Measurements from ENCODE around the gene ADAMTS2.

ADAMTS2 gene

DNA sequence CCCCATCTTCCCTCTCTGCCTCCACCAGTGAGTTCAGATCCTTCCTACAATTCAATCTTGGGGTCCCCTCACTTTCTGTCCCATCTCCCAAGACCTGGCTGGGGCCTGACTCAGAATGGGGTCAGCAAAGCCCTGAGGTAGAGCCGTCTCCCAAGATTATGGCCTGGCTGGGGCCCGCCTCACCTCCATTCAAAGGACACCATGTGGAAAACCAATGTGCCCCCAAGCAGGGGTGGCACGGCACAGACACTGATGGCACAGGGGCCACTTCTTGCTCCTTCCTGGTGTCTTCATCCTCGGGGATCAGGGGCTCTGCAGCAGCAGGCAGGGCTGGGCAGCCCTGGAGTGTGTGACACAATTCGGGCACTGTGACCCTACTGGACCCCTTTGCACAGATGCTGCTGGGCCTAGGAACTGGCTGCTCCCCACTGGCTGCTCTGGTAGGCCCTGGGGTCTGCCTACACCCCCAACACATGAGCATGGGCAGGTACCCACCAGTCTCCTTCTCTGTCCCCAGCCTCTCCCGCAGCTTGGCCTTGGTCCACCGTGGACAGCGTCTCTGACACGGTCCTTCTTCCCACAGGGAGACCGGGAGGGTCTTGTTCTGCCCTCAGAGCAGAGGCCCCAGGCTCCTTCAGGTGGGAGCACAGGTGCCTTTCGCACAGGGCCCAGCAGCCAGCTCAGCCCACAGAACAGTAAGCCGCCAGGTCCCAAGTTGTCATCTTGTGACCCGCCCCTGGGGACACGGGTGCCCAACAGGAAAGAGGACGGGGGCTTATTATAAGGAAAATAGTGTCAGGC is 89.5 kb downstream of the ADAMTS2 start:
- Histone ChIP-seq H3K9ac (ENCODE audit: low read length) (no peak overlapping the region), H3K4me3 (ENCODE audit: low read length) (no peak overlapping the region), H3K36me3 (ENCODE audit: control insufficient read depth, insufficient read depth, low read length) (no peaks in the 10 kb centered on the region), H3K27me3 (ENCODE audit: control insufficient read depth, insufficient read depth, low read length) (no peaks in the 10 kb centered on the region), H3K27ac (ENCODE audit: low read depth, low read length) (no peak overlapping the region), H3K4me1 (ENCODE audit: control insufficient read depth, insufficient read depth, low read length) (no peaks in the 10 kb centered on the region)

DNA sequence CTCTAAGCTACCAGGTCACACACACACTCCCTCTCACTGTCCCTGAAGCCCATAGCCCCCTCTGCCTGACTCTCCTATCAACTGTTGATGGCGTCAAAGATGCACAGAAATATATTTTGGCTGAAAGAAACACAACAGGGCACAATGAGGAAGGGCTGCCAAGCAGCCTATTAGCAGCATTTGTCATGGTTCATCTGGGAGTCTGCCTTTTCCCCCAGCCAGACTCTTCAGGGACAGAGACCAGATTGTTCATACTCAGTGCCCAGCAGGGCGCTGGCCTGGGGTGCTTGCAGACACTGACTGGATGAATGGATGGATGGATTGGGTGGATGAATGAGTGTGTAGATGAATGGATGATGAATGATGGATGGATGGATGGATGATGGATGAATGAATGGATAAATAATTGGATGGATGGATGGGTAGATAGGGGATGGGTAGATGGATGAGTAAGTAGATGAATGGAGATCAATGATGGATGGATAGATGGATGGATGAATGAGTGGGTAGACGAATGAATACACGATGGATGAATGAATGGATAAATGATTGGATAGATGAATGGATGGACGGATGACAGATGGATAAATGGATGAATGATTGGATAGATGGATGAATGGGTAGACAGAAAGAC is 90.5 kb downstream of the ADAMTS2 start:
- H3K4me1 ChIP-seq (ENCODE audit: control insufficient read depth, insufficient read depth, low read length), result no peaks in the 10 kb centered on the region
- H3K36me3 ChIP-seq (ENCODE audit: control insufficient read depth, insufficient read depth, low read length), result no peaks in the 10 kb centered on the region
- H3K4me3 ChIP-seq (ENCODE audit: low read length), result no peak overlapping the region
- no peak overlapping the region for H3K27ac ChIP-seq (ENCODE audit: low read depth, low read length)
- H3K27me3 ChIP-seq (ENCODE audit: control insufficient read depth, insufficient read depth, low read length), result no peaks in the 10 kb centered on the region
- H3K9ac ChIP-seq (ENCODE audit: low read length), result no peak overlapping the region

DNA sequence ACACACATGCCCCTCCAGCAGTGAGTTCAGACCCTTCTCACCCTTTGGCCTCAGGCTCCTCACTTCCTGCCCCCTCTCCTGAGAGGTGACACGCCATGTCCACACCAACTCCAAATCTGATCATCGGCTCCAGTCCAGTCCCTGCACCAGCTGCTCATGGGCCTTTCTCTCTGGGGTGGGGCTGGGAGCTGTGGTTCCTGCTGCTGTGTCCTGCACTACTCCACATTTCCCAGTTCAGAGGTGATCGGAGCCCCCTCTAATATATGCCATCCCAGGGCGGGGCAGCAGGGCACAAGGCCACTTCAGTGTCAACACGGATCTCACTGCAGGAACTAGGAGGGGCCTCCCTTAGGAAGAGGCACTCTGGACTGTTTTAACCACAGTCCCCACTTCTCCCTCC is 91.5 kb downstream of the ADAMTS2 start:
- Histone ChIP-seq H3K4me1 (ENCODE audit: control insufficient read depth, insufficient read depth, low read length) (no peaks in the 10 kb centered on the region), H3K9ac (ENCODE audit: low read length) (no peak overlapping the region), H3K27ac (ENCODE audit: low read depth, low read length) (no peak overlapping the region)

DNA sequence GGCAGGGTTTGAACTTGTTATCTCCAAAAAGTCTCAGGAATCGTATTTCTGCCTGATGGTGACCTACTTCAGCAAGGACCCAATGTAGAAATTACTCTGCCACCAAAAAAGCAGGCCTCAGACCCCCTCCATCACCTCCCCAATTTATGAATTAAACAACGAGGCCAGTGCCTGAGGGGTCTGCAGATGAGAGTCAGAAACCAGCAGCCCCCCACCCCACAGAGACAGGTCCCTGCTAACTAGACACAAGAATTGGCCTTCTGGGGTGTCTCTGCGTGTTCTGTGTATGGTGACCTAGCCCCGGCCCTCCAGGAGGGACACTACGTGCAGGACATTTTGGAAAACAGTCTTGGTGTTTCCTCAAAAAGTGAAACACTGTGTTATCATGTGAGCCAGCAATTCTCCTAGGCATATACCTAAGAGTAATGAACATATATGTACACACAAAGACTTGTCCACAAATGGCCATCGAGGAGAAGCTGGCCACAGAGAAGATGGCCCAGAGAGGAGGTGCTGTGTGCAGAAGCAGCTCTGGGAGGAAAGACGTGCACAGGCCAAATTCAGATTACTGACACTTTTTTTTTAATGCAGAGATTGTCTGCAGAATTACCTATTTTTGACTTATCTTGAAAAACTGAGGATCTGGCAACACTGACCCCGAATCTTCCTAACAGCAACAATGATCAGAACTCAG is 93.8 kb downstream of the ADAMTS2 start:
- no peak overlapping the region for H3K9ac ChIP-seq (ENCODE audit: low read length)
- no peak overlapping the region for H3K27ac ChIP-seq (ENCODE audit: low read depth, low read length)
- H3K4me1 ChIP-seq (ENCODE audit: control insufficient read depth, insufficient read depth, low read length), result no peaks in the 10 kb centered on the region
- H3K27me3 ChIP-seq (ENCODE audit: control insufficient read depth, insufficient read depth, low read length), result no peaks in the 10 kb centered on the region
- H3K36me3 ChIP-seq (ENCODE audit: control insufficient read depth, insufficient read depth, low read length), result no peaks in the 10 kb centered on the region
- H3K4me3 ChIP-seq (ENCODE audit: low read length), result no peak overlapping the region

More for the DNA sequence above, 91.5 kb downstream of the ADAMTS2 start:
- no peaks in the 10 kb centered on the region for H3K36me3 ChIP-seq (ENCODE audit: control insufficient read depth, insufficient read depth, low read length)
- no peak overlapping the region for H3K4me3 ChIP-seq (ENCODE audit: low read length)
- H3K27me3 ChIP-seq (ENCODE audit: control insufficient read depth, insufficient read depth, low read length), result no peaks in the 10 kb centered on the region

DNA sequence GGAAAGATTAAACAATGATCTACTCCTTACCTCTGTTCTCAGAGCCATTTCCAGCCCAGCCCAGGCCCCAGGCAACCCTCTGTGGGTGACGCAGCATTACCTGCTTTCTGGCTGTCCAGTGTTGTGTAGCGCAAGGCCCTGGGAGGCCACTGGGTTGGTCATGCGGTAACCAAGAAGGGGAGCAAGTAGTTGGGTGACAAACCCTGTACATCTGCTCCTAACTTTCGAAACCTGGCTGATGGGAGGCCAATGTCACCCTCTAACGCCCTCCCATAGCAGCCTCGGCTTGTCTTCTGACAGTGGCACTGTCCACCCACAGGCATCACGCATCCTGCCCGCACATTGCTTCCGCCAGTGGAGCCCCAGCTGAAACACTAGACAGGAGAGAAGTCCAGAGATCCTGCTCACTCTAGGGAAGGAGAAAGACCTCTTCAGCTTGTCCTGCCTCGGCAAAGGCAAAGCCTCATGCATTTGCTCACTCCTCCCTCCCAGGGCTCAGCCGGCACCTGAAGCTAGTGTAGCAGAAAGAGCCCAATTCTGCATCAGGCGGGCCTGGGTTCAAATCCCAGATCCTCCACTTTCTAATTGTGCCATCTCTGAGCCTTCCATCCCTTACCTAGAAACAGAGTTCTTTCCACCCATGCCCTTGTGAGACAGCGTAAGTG is 94.6 kb downstream of the ADAMTS2 start:
- Histone ChIP-seq H3K9ac (ENCODE audit: low read length) (no peak overlapping the region), H3K4me1 (ENCODE audit: control insufficient read depth, insufficient read depth, low read length) (no peaks in the 10 kb centered on the region), H3K27me3 (ENCODE audit: control insufficient read depth, insufficient read depth, low read length) (no peaks in the 10 kb centered on the region), H3K36me3 (ENCODE audit: control insufficient read depth, insufficient read depth, low read length) (no peaks in the 10 kb centered on the region), H3K27ac (ENCODE audit: low read depth, low read length) (no peak overlapping the region), H3K4me3 (ENCODE audit: low read length) (no peak overlapping the region)

DNA sequence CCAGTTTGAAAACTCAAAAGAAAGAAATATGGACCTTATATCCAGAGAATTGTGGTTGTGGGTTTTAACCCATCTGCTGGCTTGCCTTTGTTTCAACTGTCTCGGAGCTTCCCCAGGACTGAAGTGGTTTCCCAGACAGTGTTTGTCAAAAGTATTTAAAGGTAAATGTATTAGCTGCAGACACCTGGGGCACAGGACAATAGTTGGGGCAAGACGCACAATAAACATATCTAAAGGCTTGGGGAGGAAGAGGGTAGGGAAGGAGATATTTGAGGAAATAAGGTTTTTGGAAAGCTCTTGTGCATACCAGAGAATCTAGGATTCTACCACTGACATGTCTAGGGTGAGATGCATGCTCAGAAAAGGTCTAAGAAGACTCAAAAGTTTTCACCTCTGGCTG is 99.0 kb downstream of the ADAMTS2 start:
- H3K9ac ChIP-seq (ENCODE audit: low read length), result no peak overlapping the region
- no peaks in the 10 kb centered on the region for H3K4me1 ChIP-seq (ENCODE audit: control insufficient read depth, insufficient read depth, low read length)
- H3K27ac ChIP-seq (ENCODE audit: low read depth, low read length), result no peak overlapping the region
- H3K36me3 ChIP-seq (ENCODE audit: control insufficient read depth, insufficient read depth, low read length), result no peaks in the 10 kb centered on the region
- no peak overlapping the region for H3K4me3 ChIP-seq (ENCODE audit: low read length)
- H3K27me3 ChIP-seq (ENCODE audit: control insufficient read depth, insufficient read depth, low read length), result no peaks in the 10 kb centered on the region

DNA sequence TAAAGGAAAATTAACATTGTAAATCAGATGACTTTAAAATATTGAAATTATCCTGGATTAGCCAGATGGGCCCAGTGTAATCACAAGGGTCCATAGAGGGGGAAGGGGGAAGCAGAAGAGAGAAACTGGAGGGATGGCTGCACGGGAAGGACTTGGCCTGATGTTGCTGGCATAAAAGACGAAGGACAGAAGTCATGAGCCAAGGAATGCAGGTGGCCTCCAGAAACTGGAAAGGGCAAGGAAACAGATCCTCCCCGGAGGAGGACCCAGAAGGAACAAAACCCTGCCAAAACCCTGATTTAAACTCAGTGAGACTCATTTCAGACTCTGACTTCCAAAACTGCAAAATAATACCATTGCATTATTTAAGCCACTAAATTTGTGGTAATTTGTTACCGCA is 100.2 kb downstream of the ADAMTS2 start:
- no peaks in the 10 kb centered on the region for H3K4me1 ChIP-seq (ENCODE audit: control insufficient read depth, insufficient read depth, low read length)
- no peak overlapping the region for H3K9ac ChIP-seq (ENCODE audit: low read length)
- H3K27me3 ChIP-seq (ENCODE audit: control insufficient read depth, insufficient read depth, low read length), result no peaks in the 10 kb centered on the region
- H3K4me3 ChIP-seq (ENCODE audit: low read length), result no peak overlapping the region
- no peak overlapping the region for H3K27ac ChIP-seq (ENCODE audit: low read depth, low read length)
- H3K36me3 ChIP-seq (ENCODE audit: control insufficient read depth, insufficient read depth, low read length), result no peaks in the 10 kb centered on the region

DNA sequence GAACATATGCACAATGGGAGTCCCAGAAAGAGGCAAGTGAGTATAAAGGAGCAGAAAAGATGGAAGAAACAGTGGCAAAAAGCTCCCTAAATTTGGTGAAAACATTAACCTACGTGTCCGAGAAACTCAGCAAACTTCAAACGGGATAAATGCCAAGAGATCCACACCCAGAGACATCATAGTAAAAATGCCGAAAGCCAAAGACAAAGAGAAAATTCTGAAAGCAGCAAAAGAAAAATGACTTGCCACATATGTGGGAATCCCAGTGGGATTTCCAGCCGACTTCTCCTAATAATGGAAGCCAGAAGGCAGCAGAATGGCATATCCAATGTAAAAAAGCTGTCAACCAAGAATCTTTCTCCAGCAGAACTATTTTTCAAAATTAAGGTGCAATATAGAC is 101.2 kb downstream of the ADAMTS2 start:
- Histone ChIP-seq H3K4me3 (ENCODE audit: low read length) (no peak overlapping the region), H3K36me3 (ENCODE audit: control insufficient read depth, insufficient read depth, low read length) (no peaks in the 10 kb centered on the region), H3K9ac (ENCODE audit: low read length) (no peak overlapping the region), H3K27ac (ENCODE audit: low read depth, low read length) (no peak overlapping the region), H3K4me1 (ENCODE audit: control insufficient read depth, insufficient read depth, low read length) (no peaks in the 10 kb centered on the region), H3K27me3 (ENCODE audit: control insufficient read depth, insufficient read depth, low read length) (no peaks in the 10 kb centered on the region)

DNA sequence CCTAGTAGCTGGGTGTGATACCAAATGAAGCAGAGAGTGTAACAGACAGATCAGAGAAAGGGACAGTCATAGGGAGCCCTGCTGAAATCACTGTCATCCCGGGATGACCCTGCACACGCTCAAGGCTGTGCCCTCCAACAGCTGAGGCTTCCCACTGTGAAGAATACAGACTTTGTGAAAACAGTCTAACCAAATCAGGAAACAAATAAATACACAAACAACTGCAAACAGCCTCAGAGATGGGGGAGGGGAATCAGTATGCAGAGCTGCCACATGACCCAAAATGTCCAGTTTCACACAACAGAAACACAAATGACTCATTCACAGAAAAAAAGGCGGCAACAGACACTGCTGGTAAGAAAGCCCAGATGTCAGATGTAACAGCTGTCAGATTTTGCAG is 101.9 kb downstream of the ADAMTS2 start:
- Histone ChIP-seq H3K9ac (ENCODE audit: low read length) (no peak overlapping the region), H3K4me1 (ENCODE audit: control insufficient read depth, insufficient read depth, low read length) (no peaks in the 10 kb centered on the region), H3K27ac (ENCODE audit: low read depth, low read length) (no peak overlapping the region), H3K36me3 (ENCODE audit: control insufficient read depth, insufficient read depth, low read length) (no peaks in the 10 kb centered on the region), H3K27me3 (ENCODE audit: control insufficient read depth, insufficient read depth, low read length) (no peaks in the 10 kb centered on the region), H3K4me3 (ENCODE audit: low read length) (no peak overlapping the region)

DNA sequence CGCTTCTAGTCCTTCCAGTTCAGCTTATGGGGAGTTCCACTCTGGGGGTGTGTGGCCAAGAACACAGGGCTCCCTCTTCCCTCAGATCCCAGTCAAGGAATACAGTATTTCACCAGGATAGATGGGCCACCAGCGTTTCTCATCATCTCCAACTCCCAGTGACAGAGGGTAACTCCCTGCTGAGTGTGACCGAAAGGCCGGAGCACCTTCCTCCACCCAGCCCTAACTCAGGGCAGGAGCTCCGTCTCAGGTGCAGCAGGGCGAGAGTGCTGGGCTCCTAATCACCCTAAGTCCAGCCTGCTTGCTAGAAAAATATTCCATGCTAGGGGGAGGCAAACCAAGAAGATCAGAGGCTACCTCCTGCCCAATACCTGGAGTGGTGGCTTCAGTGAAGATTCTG is 102.6 kb downstream of the ADAMTS2 start:
- Histone ChIP-seq H3K36me3 (ENCODE audit: control insufficient read depth, insufficient read depth, low read length) (no peaks in the 10 kb centered on the region), H3K27ac (ENCODE audit: low read depth, low read length) (no peak overlapping the region), H3K27me3 (ENCODE audit: control insufficient read depth, insufficient read depth, low read length) (no peaks in the 10 kb centered on the region), H3K4me1 (ENCODE audit: control insufficient read depth, insufficient read depth, low read length) (no peaks in the 10 kb centered on the region), H3K9ac (ENCODE audit: low read length) (no peak overlapping the region), H3K4me3 (ENCODE audit: low read length) (no peak overlapping the region)

DNA sequence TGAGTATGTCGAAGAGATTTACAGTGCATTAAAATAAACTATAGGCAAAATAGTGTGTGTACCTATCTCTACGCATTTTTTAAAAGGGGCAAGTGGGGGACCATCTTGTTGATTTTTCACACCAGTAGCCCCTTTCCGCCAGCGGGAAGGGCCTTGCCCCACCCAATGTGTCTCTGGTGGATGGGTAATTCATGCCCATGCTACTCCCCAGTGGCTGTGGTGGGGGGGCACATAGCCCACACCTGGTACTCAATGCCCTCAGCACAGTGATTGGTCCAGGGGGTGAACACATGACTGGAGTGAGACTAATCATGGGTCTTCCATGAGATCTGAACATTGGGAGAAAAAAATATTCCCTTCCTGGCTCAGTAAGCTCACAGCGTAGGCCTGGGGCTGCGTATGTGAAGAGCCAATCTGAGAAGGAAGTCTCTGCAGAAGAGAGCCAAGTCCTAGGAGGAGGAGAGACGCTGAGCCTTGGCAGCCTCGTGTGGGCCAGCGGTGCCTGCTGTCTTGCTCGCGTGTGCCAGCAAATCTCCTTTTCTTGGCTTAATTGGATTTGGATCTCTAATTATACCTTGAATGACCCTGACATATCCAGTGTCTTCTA is 103.4 kb downstream of the ADAMTS2 start:
- H3K9ac ChIP-seq (ENCODE audit: low read length), result no peak overlapping the region
- no peaks in the 10 kb centered on the region for H3K4me1 ChIP-seq (ENCODE audit: control insufficient read depth, insufficient read depth, low read length)
- H3K4me3 ChIP-seq (ENCODE audit: low read length), result no peak overlapping the region
- no peaks in the 10 kb centered on the region for H3K27me3 ChIP-seq (ENCODE audit: control insufficient read depth, insufficient read depth, low read length)
- H3K36me3 ChIP-seq (ENCODE audit: control insufficient read depth, insufficient read depth, low read length), result no peaks in the 10 kb centered on the region
- no peak overlapping the region for H3K27ac ChIP-seq (ENCODE audit: low read depth, low read length)

DNA sequence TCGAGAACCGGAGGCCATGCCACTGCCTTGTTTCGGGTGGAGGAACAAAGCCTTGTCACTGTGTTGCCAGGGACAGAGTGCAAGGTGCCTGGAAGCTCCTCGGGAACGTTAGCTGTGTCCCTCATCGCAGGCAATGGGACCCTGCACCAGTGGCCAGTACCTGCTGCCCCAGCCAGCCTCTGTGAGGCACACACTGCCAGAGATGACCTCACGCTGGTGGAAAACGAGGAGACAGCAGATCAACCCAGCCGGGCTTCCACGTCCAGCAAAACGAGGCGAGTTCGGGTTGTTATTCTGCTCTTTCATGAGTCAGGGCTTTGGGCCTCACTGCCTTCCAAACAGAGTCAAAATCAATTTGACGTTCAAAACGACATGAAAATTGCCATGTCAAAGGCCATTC is 104.1 kb downstream of the ADAMTS2 start:
- Histone ChIP-seq H3K27ac (ENCODE audit: low read depth, low read length) (no peak overlapping the region), H3K9ac (ENCODE audit: low read length) (no peak overlapping the region), H3K4me3 (ENCODE audit: low read length) (no peak overlapping the region), H3K36me3 (ENCODE audit: control insufficient read depth, insufficient read depth, low read length) (no peaks in the 10 kb centered on the region), H3K4me1 (ENCODE audit: control insufficient read depth, insufficient read depth, low read length) (no peaks in the 10 kb centered on the region), H3K27me3 (ENCODE audit: control insufficient read depth, insufficient read depth, low read length) (no peaks in the 10 kb centered on the region)

Data from rectal smooth muscle tissue (tissue), 1 donor.